NCI-H2081 (cell line): Measurements from ENCODE around the gene GLIS1.

ENCODE experiments used
- DNase-seq, 2 experiments: peaks; one replicate each; lab custom pipeline; 2025; lab: John Stamatoyannopoulos, UW

The GLIS1 gene

DNA sequence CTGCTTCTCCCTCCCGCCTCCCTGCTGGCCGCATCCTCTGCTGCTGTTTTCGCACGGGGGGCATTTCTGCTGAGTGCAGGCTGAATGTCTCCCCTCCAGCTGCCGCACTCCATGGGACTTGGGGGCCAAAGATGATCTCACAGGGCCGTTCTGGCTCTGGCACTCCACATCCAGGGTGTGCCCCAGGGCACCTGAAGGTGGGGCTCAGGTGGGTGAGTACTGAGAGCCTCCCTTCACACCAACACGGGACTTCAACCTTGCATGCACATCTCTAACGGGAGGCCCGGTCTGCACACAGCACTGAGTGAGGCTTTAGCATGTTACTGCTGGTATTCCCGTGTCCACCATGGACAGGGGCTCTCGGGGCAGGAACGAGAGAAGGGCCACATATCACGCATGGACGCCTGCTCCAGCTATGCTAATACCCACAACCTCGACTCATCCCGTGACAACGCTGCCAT lies 190.9 kb downstream of the GLIS1 start:
- no peak for DNase-seq

- DNase-seq, result no peak
Observed at GRCh38 chr1:53547231-53547790, 191.7 kb downstream of the GLIS1 start.

- no peak for DNase-seq
Observed at GRCh38 chr1:53546409-53547155, 192.4 kb downstream of the GLIS1 start.

GRCh38 chr1:53545663-53546408 lies 193.1 kb downstream of the GLIS1 start:
- DNase-seq, result no peak

DNA sequence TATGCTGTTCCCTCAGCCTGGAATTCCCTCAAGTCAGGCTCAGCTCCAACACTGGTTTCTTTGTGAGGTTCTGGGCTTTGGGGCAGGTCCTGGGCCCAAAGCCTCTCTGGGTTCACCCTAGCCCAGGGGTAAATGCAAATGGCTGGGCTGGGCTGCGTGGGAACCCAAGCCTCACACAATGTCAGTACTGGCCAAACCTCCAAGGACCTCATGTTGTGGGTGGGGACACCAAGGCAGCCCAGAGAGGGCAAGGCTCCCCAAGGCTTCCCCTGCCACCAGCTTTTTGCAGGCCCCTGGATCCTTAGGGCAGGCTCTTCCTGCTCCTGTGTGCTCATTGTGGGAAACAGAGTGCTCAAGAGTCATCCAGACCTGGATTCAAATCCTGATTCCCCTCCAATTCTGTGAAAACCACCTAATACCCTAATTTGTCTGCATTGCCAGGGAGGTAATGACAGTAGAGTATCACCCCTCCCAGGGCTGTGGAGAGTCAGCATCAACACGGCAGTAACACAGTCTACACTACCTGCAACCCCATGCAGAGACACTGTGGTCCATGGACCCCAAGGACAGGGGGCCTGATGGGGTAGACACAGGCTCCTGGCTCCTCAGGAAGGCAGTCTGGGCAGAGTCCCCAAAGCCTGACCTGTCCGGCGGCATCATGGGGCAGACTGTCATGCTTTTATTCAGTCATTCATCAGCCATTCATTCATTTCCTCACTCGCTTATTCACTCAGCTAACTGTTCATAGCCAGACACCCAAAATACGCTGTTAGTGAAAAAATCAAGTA lies 194.0 kb downstream of the GLIS1 start:
- DNase-seq, result no peak

GRCh38 chr1:53543778-53544695 lies 194.9 kb downstream of the GLIS1 start:
- no peak for DNase-seq

DNA sequence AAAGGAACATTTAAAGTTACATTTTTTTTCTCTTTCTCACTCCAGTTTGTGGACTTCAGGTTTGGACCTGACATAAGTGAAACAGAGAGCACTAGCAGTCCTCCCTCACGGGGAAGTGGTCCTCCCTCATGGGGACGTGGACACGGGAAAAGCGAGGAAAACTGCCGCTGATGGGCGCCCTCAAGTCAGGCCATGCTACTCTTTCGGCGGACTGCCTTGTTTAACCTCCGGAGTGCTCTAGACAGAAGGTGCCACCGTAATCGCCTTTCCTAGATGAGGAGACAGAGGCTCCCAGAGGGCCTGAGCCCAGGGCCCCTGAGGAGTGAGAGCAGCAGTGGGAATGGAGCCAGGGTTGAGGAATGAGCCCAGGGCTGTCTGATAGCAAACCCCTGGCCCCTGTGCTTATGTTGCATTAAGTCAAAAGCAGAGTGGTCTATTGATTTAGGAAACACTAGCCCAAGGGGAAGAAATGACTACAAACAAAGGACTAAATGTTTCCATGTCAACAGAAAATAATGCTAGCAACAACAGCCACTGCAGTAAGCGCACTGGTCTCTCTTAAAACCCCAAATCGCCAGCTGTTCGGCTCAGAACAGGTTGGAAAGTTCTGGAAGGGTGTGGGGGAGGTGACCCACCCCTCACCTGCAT lies 195.7 kb downstream of the GLIS1 start:
- peak in 1 of 2 experiments; percentile 20 for DNase-seq

- DNase-seq, result no peak
Observed at GRCh38 chr1:53542551-53542950, 196.4 kb downstream of the GLIS1 start.

DNA sequence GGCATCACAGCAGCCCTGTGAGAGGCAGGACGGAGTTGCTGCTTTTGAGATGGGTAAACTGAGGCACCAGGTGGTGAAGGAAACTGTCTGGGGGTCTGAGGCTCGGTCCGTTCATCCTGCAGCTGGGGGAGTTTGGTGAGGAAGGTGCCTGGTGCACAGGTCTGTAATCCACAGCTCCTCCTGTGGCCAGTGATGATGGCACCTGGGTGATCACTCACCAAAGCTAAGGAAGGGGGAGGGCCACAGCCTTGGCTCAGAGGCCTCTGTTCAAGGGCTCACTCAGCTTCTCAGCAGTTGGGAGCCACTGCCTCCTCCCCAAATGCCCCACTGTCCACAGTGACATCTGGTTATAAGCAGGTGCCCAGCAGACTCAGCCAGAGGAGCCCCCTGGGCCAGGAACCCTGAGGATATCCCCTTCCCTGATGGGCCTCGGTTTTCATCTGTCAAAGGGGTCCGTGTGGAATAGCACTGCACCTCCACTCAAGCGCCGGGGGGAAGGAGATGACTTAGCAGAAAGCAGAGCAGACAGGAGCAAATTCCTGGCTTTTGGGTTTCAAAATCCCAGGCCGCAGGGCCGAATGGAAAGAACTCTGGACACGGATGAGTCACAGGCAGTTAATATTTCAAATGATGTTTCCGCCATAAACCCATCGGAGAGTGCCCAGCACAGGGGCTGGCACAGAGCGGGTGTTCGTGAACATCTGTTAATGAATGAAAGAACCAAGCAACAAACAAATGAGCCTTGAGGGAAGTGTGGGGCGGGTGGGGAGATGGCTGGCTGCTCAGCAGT lies 197.0 kb downstream of the GLIS1 start:
- DNase-seq, result no peak

- no peak for DNase-seq
Observed at GRCh38 chr1:53541263-53541625, 197.7 kb downstream of the GLIS1 start.

GRCh38 chr1:53540604-53541262 lies 198.2 kb downstream of the GLIS1 start:
- no peak for DNase-seq

DNA sequence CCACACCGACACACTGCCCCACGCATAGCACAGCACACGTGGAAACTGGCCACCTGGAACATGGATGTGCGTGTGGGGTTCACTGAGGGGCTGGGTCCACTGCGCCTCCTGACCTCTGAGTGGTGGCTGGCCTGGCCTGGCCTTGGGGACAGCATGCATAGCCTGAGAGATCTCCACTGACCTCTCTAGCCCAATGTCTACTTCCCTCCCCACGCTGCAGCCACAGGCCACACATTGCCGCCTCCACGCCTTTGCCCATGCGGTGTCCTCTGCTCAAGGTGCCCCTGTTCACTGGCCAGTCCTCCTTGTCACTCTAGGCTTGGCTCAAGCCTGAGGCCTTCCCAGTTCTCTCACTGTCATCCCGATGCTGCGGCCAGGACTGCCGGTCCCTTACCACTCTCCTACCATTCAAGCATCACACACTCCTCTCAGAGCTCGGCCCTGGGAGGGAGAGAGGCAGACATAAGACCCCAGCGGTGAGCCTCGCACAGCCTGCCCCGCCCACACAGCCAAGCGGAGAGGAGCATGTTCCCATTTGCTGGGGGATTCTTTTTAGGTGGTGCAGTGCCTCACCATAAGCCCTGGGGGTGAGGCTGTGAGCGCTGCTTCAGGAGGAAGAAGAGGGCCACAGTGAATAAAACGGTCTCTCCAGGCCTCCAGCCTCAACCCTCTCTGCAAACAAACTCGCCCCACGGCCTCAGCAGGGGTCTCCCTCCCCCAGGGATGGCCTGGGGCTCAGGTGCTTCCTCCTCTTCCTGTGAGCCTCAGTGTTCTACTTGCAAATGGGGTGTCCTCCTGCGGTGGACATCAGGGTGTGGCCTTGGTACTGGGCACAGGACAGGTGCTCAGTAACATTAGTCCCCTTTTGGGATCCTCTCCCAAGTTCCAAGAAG lies 199.0 kb downstream of the GLIS1 start:
- no peak for DNase-seq

GRCh38 chr1:53539226-53539625 lies 199.7 kb downstream of the GLIS1 start:
- DNase-seq, result no peak

DNA sequence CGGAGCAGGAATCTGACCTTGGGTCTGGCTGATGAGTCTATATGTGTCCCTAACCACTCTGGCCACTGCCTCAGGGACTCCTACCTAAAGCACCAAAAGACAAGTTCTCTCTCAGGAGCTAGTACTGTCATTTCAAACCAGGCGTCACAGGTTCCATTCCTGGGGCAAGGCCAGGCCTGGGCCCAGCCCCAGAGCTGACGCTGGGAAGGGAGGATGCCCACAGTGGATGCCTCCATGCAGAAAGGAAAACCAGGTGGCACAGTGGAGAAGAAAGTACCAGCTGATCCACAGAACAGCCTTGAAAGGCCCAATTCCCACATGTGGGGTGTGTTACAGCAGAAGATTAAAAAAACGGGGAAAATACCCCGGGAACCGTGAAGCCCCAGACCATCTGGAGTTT lies 202.4 kb downstream of the GLIS1 start:
- no peak for DNase-seq

DNA sequence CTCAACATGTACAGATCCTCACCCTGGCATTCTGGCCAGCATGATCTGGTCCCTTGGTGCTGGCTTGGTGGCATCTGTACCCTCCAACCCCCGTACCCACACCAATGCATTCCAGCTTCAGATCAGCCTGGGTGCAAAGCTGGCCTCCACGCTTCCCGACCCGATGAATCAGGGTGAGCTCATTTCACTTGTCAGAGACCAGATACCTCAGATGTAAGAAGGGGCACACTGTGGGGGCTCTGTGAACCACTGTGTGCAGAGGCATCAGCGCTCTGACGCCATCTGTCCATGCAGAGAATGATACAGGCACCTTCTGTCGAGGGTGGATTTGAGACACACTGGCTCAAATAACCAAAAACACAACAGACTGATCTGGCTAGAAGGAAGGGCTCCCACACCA lies 203.1 kb downstream of the GLIS1 start:
- DNase-seq, result no peak

DNA sequence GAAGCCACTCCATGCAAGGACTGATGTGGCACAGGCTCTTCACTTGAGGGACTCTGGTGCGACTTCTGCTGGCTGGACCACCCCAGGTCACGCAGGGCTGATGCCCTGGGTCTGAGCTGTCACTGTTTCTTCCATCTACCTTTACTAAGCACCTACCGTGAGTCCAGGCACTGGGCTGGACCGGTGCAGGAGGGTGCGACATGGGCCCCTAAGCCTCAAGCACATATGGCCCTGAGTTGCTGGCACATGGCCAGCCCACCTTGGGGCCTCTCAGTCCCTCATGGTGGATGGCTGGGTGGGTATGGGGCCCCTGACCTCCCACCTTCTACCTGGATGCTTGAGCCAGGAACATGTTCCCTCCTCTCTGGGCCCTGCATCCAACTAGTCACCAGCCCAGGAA lies 203.7 kb downstream of the GLIS1 start:
- DNase-seq, result no peak

- DNase-seq, result no peak
Observed at GRCh38 chr1:53532912-53533311, 206.1 kb downstream of the GLIS1 start.

DNA sequence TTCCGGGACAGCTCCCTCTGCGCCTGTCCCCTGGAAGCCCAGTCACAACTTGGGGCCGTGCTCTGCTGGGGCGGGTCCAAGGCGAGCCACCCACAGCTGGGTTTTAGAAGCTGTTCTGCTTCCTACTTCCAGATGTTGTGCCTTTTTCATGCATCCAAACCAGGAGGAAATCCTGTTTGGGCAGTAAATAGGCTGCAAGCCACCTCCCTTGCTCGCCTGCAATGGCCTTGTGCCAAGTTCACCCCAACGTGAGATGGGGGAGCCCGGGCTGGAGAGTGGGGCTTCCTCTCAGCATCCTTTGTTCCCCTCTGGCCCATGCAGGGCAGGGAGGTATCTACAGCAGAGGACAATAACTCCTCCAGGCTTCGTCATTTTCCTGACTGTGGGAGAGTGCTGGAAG lies 206.6 kb downstream of the GLIS1 start:
- no peak for DNase-seq
